ENCODE results near the gene CDKN1B. TPM values are rescaled to one million over a fixed set of nuclear protein-coding genes. Genes with fewer than 3 reads are reported as not detected.

CDKN1B gene
- total RNA-seq, result 10 to 100 TPM; 76.1 to 98.9 TPM
- 59.2 TPM for polyA plus RNA-seq (ENCODE audit: insufficient read depth, low read depth, low replicate concordance)
- long read RNA-seq, donor 1, transcript CDKN1B-201 (3 exons, 2,657 nt), result major isoform, 41 of 41 reads
- long read RNA-seq, donor 1, partial matches to known transcripts, result 0 of 41 reads
- long read RNA-seq, donor 1, other reads (novel, unspliced or antisense), result 0 of 41 reads
- long read RNA-seq, donor 2, transcript CDKN1B-201 (3 exons, 2,657 nt), result major isoform, 44 of 70 reads
- long read RNA-seq, donor 2, partial matches to known transcripts, result 26 of 70 reads
- long read RNA-seq, donor 2, other reads (novel, unspliced or antisense), result 0 of 70 reads

DNA sequence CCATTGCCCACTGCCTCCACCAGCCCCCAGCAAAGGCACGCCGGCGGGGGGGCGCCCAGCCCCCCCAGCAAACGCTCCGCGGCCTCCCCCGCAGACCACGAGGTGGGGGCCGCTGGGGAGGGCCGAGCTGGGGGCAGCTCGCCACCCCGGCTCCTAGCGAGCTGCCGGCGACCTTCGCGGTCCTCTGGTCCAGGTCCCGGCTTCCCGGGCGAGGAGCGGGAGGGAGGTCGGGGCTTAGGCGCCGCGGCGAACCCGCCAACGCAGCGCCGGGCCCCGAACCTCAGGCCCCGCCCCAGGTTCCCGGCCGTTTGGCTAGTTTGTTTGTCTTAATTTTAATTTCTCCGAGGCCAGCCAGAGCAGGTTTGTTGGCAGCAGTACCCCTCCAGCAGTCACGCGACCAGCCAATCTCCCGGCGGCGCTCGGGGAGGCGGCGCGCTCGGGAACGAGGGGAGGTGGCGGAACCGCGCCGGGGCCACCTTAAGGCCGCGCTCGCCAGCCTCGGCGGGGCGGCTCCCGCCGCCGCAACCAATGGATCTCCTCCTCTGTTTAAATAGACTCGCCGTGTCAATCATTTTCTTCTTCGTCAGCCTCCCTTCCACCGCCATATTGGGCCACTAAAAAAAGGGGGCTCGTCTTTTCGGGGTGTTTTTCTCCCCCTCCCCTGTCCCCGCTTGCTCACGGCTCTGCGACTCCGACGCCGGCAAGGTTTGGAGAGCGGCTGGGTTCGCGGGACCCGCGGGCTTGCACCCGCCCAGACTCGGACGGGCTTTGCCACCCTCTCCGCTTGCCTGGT, at the start of gene CDKN1B:
Gene CDKN1B, plus strand, starts transcription at position 576 of the 793 bp plus-strand sequence. CDS start 472 bp downstream, outside the sequence.
- TF ChIP-seq, protein P1, sequence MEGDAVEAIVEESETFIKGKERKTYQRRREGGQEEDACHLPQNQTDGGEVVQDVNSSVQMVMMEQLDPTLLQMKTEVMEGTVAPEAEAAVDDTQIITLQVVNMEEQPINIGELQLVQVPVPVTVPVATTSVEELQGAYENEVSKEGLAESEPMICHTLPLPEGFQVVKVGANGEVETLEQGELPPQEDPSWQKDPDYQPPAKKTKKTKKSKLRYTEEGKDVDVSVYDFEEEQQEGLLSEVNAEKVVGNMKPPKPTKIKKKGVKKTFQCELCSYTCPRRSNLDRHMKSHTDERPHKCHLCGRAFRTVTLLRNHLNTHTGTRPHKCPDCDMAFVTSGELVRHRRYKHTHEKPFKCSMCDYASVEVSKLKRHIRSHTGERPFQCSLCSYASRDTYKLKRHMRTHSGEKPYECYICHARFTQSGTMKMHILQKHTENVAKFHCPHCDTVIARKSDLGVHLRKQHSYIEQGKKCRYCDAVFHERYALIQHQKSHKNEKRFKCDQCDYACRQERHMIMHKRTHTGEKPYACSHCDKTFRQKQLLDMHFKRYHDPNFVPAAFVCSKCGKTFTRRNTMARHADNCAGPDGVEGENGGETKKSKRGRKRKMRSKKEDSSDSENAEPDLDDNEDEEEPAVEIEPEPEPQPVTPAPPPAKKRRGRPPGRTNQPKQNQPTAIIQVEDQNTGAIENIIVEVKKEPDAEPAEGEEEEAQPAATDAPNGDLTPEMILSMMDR (IDR thresholded peaks at IDR 0.05), result no peak
- TF ChIP-seq POLR2A (IDR thresholded peaks at IDR 0.05), result peak; percentile 9

DNA sequence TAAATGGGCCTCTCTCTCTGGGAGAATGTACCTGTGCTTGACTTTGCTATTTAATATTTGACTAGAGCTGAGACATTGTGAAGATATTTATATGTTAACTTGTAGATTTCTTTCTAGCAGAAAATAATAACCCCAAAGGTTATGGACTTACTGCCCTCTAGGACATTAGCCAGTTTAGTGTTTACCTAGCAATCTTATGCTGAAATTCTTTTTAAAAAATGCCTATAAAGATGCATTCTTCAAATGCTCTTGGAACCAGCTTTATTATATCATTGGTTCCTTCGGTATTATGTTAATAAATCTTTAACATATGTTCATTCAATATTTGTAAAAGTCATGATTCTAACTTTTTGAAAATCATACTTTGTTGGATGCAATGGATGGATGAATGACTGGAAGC, 49.2 kb upstream of the CDKN1B start:
- no peak for DNase-seq
- no peak overlapping the region for H3K4me3 ChIP-seq
- H3K36me3 ChIP-seq (ENCODE audit: low read depth, missing control alignments), result no peaks in the 10 kb centered on the region
- 86 to 87% methylated on average over 1 of the region's 1 CpG for WGBS, 2 donors
- intact Hi-C loops (cut with DNase I; ENCODE audit: low total_unique reads), result no loop called here
- no peaks in the 10 kb centered on the region for H3K27me3 ChIP-seq
- H3K9me3 ChIP-seq, result no peaks in the 10 kb centered on the region
- TF ChIP-seq, protein P1 (IDR thresholded peaks at IDR 0.05), result no peak
- no peak for TF ChIP-seq POLR2A (IDR thresholded peaks at IDR 0.05)
- H3K4me1 ChIP-seq, result no peaks in the 10 kb centered on the region
- no peak overlapping the region for H3K27ac ChIP-seq

More for the DNA sequence above, at the start of gene CDKN1B:
- H3K9me3 ChIP-seq, result no peaks in the 10 kb centered on the region
- H3K27me3 ChIP-seq, result no peaks in the 10 kb centered on the region
- peak within 1 kb of the TSS; percentile 95 to 100 for H3K27ac ChIP-seq
- no peaks in the 10 kb centered on the region for H3K36me3 ChIP-seq (ENCODE audit: low read depth, missing control alignments)
- WGBS, 2 donors, result 0% methylated on average over 41 to 80 of the region's 81 CpGs
- intact Hi-C loops (cut with DNase I; ENCODE audit: low total_unique reads), result no loop called here
- H3K4me3 ChIP-seq, result peak within 1 kb of the TSS; percentile 86 to 98
- DNase-seq, result peak; percentile 94
- H3K4me1 ChIP-seq, result peaks cover 27% of the 10 kb centered on the region

DNA sequence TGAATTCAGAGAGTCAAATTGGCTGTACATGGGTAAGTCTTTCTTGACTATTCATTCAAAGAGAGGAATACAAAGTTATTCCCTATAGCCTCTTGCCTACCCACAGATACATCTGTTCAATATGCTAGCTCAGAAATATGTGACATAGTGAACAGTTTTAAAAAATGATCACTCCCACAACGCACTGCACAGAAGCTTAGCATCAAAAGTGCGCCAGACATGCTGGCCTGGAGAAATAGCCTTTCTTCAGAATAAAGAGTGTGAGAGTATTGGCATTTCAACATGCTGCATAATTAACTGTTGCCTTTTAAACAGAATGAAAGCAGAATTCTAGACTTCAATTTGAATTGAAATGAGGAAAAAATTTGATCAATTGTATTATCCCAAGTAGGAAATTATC, 48.1 kb upstream of the CDKN1B start:
- no peaks in the 10 kb centered on the region for H3K36me3 ChIP-seq (ENCODE audit: low read depth, missing control alignments)
- intact Hi-C loops (cut with DNase I; ENCODE audit: low total_unique reads), result no loop called here
- 96 to 97% methylated on average over 2 of the region's 2 CpGs for WGBS, 2 donors

DNA sequence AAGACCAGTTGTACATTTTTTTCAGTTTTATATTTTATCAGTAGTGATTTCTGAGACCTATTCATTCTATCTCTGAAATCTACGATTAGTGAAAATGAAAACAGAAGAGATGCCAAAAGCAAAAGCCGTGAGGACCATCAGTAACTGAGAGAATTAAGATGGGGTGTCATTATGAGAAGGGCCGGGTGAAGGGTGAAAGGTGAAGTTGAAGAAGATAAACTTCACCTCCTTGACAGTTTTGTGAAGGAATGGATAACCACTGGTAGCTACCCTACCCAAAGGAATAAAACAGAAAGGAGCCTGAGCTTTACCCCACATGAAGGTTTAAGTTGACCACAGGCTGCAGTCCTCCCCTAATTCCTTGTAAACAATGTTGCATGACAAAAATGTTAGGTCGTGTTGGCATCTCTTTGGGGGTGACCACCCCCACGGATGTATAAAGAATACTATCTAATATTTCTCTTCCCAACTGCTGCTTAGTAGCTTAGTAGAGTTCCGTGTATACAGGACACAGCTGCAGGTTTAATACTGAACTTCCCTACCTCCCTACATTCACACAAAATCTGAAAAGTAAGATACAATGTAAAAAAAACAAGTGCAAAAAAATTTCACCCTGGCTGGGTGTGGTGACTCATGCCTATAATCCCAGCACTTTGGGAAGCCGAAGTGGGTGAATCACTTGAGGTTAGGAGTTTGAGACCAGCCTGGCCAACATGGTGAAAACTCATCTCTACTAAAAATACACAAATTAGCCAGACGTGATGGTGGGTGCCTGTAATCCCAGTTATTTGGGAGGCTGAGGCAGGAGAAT, 45.1 kb upstream of the CDKN1B start:
- Histone ChIP-seq H3K27me3 (no peaks in the 10 kb centered on the region), H3K36me3 (ENCODE audit: low read depth, missing control alignments) (no peaks in the 10 kb centered on the region), H3K4me3 (no peak overlapping the region), H3K27ac (no peak overlapping the region), H3K9me3 (no peaks in the 10 kb centered on the region), H3K4me1 (no peaks in the 10 kb centered on the region)
- DNase-seq, result no peak
- intact Hi-C loops (cut with DNase I; ENCODE audit: low total_unique reads), result no loop called here
- TF ChIP-seq POLR2A (IDR thresholded peaks at IDR 0.05), result no peak
- TF ChIP-seq, protein P1 (IDR thresholded peaks at IDR 0.05), result no peak
- WGBS, 2 donors, result 62 to 70% methylated on average over 8 of the region's 8 CpGs

More for the DNA sequence above, 48.1 kb upstream of the CDKN1B start:
- no peak overlapping the region for H3K4me3 ChIP-seq
- no peaks in the 10 kb centered on the region for H3K9me3 ChIP-seq
- H3K4me1 ChIP-seq, result no peaks in the 10 kb centered on the region
- DNase-seq, result no peak
- no peak for TF ChIP-seq POLR2A (IDR thresholded peaks at IDR 0.05)
- TF ChIP-seq, protein P1 (IDR thresholded peaks at IDR 0.05), result no peak
- no peaks in the 10 kb centered on the region for H3K27me3 ChIP-seq
- H3K27ac ChIP-seq, result no peak overlapping the region
